ENCODE results near the gene SLC1A7. TPM values are rescaled to one million over a fixed set of nuclear protein-coding genes. Genes with fewer than 3 reads are reported as not detected.
A peak's percentile ranks its signal among the peaks of the same experiment; 100 is the strongest.

Gene SLC1A7
- total and polyA plus RNA-seq, 2 experiments from 2014 or later: not detected

DNA sequence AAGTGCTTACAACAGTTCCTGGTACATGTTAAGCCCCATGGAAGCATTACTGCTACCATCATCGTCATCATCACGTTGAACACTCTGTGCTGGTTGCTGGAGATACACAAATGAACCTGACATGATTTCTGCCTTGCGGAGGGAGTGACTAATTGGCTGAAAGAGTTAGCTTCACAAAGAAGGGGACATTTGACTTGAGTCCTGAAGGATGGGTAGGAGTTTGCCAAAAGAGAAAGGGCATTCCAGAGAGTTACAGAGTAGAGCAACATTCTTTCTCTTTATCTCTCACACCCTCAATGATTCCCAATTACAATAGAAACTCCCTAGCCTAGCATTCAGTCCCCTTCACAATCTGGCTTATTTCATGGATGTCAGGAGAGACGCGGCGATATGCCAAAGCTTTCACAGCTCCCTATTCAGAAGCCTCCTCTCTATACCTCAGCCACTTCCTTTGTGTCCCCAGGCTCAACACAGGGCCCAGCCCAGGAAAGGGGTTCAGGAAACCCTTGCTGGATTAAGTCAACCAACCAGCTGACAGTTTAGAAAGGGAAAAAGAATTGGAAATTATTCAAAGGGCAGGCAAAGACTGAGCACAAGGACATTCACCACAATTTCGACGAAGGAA, 38.0 kb downstream of the SLC1A7 start:
- no peaks in the 10 kb centered on the region for H3K27me3 ChIP-seq
- DNase-seq (ENCODE audit: low read depth in 1 of 2, low spot score in 1 of 2): peak in 1 of 2 donors; percentile 87
- H3K27ac ChIP-seq: no peak overlapping the region
- H3K4me3 ChIP-seq: no peak overlapping the region
- H3K36me3 ChIP-seq: no peaks in the 10 kb centered on the region
- no peaks in the 10 kb centered on the region for H3K9me3 ChIP-seq (ENCODE audit: low read depth)
- TF ChIP-seq, protein P1, sequence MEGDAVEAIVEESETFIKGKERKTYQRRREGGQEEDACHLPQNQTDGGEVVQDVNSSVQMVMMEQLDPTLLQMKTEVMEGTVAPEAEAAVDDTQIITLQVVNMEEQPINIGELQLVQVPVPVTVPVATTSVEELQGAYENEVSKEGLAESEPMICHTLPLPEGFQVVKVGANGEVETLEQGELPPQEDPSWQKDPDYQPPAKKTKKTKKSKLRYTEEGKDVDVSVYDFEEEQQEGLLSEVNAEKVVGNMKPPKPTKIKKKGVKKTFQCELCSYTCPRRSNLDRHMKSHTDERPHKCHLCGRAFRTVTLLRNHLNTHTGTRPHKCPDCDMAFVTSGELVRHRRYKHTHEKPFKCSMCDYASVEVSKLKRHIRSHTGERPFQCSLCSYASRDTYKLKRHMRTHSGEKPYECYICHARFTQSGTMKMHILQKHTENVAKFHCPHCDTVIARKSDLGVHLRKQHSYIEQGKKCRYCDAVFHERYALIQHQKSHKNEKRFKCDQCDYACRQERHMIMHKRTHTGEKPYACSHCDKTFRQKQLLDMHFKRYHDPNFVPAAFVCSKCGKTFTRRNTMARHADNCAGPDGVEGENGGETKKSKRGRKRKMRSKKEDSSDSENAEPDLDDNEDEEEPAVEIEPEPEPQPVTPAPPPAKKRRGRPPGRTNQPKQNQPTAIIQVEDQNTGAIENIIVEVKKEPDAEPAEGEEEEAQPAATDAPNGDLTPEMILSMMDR (IDR thresholded peaks at IDR 0.05; ENCODE audit: low read depth, low read length): no peak
- peaks cover 6% of the 10 kb centered on the region for H3K4me1 ChIP-seq (ENCODE audit: low read depth)

DNA sequence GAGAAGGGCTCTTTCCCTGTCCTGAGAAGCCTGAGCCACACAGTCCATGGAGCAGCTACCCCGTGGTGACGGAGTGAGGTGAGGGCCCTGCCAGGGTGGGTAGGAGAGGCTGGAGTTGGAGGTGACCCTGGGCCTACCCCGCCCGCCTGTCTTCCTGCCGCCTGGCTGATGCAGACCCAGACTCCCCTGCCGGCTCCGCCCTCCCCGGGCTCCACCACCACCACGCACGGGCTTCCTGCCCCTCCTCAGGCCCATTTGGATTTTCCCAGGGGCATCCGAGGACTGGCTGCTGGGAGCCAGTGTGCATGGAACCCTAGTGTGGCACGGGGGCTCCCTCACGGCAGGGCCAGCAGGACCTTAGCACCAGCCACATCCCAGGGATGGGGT, 47.9 kb downstream of the SLC1A7 start:
- Histone ChIP-seq H3K4me3 (no peak overlapping the region), H3K27me3 (no peaks in the 10 kb centered on the region), H3K36me3 (no peaks in the 10 kb centered on the region), H3K27ac (no peak overlapping the region), H3K9me3 (ENCODE audit: low read depth) (no peaks in the 10 kb centered on the region), H3K4me1 (ENCODE audit: low read depth) (no peaks in the 10 kb centered on the region)
- TF ChIP-seq, protein P1 (IDR thresholded peaks at IDR 0.05; ENCODE audit: low read depth, low read length): no peak
- DNase-seq (ENCODE audit: low read depth in 1 of 2, low spot score in 1 of 2): no peak

DNA sequence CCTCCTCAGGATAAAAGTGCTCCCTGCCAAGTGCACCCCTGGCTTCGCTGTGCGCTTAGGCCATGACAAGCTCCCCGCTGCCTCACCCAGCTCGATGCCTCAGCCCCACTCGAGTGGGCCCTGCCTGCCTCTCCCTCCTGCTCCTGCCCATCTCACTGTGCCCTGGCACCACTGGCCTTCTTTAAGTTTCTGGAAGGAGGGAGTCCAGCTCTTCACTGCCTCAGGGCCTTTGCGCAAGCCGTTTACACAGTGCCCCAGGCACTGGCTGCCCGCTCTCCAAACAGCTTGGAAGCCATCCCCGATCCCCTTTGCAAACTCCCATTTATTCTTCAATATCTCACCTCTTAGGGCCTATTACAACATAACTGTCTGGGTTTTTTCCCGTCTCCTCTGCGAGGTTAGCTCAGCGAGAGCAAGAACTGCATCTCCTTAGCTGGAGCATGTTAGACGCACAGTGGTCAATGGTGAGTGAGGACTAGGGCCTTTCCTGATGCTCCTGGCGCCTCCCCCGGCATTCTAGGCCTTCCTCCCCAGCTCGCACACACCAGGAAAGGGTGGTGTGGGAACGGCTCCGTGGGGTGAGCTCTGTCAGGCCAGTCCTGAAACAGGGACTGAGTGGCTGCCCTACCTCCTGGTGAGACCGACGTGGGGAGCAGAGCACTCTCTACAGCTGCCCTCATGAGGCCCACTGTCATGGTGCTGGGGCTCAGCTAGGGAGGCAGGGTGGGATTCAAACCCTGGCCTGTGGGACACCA, 48.5 kb downstream of the SLC1A7 start:
- Histone ChIP-seq H3K27me3 (no peaks in the 10 kb centered on the region), H3K9me3 (ENCODE audit: low read depth) (no peaks in the 10 kb centered on the region), H3K36me3 (no peaks in the 10 kb centered on the region), H3K4me1 (ENCODE audit: low read depth) (no peaks in the 10 kb centered on the region), H3K27ac (no peak overlapping the region), H3K4me3 (no peak overlapping the region)
- TF ChIP-seq, protein P1 (IDR thresholded peaks at IDR 0.05; ENCODE audit: low read depth, low read length): no peak
- DNase-seq (ENCODE audit: low read depth in 1 of 2, low spot score in 1 of 2): no peak

DNA sequence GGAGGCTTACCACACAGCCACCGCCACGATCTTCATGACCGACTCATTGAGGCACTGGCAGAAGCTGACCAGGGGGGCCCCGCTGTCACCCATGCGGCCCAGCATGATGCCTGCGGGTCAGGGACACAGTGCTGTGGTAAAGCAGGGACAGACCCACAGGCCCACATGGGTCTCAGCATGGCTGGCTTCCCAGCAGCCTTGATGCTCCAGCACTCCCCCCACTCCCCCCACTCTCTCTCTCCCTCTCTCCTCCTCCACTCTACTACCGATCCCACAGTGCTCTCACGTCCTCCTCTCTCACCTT, 49.0 kb downstream of the SLC1A7 start:
- no peaks in the 10 kb centered on the region for H3K36me3 ChIP-seq
- DNase-seq (ENCODE audit: low read depth in 1 of 2, low spot score in 1 of 2): no peak
- H3K4me1 ChIP-seq (ENCODE audit: low read depth): no peaks in the 10 kb centered on the region
- H3K27ac ChIP-seq: no peak overlapping the region
- H3K27me3 ChIP-seq: no peaks in the 10 kb centered on the region
- TF ChIP-seq, protein P1 (IDR thresholded peaks at IDR 0.05; ENCODE audit: low read depth, low read length): no peak
- H3K9me3 ChIP-seq (ENCODE audit: low read depth): no peaks in the 10 kb centered on the region
- H3K4me3 ChIP-seq: no peak overlapping the region

DNA sequence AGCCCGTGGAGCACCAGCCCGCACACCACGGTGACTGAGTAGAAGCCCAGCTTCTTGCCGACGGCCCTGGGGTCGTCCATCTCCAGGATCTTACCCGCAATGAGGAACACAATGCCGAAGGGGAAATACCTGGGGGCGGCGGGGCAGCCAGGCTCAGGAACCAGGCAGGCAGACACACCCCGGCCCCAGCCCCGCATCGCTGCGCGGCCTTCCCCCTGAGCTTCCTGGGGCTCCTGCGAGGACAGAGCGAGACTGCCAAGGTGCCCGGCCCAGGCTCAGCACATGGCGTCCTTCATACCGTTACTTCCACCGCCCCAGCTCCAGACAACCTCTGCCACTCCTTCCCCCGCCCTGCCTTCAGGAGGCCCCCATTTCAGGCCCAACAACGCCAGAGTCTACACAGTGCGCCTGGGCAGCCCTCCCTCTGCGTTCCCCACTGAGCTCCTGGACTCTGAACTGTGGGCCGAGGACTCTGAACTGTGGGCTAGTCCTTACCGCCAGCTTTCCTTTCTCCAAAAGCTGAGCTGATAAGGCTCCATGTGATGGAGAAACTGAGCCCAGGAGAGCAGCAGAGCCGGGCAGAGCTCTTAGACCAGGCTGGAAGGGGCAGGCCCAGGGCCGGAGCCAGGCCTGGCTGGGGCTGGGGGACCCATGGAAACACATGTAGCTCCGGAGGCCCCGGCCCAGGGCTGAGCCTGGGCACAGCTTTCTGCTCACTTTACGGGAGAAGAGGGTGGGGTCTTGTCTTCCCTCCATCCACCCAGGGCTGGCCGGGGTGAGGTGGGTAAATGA, 49.6 kb downstream of the SLC1A7 start:
- no peak for DNase-seq (ENCODE audit: low read depth in 1 of 2, low spot score in 1 of 2)
- no peak overlapping the region for H3K4me3 ChIP-seq
- no peak overlapping the region for H3K27ac ChIP-seq
- TF ChIP-seq, protein P1 (IDR thresholded peaks at IDR 0.05; ENCODE audit: low read depth, low read length): no peak
- H3K36me3 ChIP-seq: no peaks in the 10 kb centered on the region
- H3K27me3 ChIP-seq: no peaks in the 10 kb centered on the region
- H3K4me1 ChIP-seq (ENCODE audit: low read depth): no peaks in the 10 kb centered on the region
- H3K9me3 ChIP-seq (ENCODE audit: low read depth): no peaks in the 10 kb centered on the region

Measured in cardiac muscle cell (in vitro differentiated cells and primary cell).